ENCODE measurements around the gene THADA. TPM values are rescaled to one million over a fixed set of nuclear protein-coding genes. Genes with fewer than 3 reads are reported as not detected.
A peak's percentile ranks its signal among the peaks of the same experiment; 100 is the strongest.
"Not testable (repeated sequence)": the region's sequence is repeated elsewhere in the genome, so short reads cannot be mapped to it uniquely, and the experiment has no call there.

The THADA gene
- total and polyA plus RNA-seq, 7 donors: 4.4 to 35.2 (median 20.2) TPM

- H3K4me1 ChIP-seq: peaks cover 0 to 51% (median 31%) of the 10 kb centered on the region in 4 donors
- no peaks in the 10 kb centered on the region for H3K9me3 ChIP-seq
- 95 to 96% methylated on average over 5 of the region's 5 CpGs for WGBS, 2 donors
- TF ChIP-seq POLR2A (IDR thresholded peaks at IDR 0.05) (no peak), POLR2AphosphoS5 (IDR thresholded peaks at IDR 0.05) (no peak), EP300 (IDR thresholded peaks at IDR 0.05) (no peak)
- TF ChIP-seq, protein P1, sequence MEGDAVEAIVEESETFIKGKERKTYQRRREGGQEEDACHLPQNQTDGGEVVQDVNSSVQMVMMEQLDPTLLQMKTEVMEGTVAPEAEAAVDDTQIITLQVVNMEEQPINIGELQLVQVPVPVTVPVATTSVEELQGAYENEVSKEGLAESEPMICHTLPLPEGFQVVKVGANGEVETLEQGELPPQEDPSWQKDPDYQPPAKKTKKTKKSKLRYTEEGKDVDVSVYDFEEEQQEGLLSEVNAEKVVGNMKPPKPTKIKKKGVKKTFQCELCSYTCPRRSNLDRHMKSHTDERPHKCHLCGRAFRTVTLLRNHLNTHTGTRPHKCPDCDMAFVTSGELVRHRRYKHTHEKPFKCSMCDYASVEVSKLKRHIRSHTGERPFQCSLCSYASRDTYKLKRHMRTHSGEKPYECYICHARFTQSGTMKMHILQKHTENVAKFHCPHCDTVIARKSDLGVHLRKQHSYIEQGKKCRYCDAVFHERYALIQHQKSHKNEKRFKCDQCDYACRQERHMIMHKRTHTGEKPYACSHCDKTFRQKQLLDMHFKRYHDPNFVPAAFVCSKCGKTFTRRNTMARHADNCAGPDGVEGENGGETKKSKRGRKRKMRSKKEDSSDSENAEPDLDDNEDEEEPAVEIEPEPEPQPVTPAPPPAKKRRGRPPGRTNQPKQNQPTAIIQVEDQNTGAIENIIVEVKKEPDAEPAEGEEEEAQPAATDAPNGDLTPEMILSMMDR (IDR thresholded peaks at IDR 0.05): no peak
- DNase-seq: no peak
- intact Hi-C loops (cut with DNase I): loop anchor here (5.0 kb wide), 1 partner anchor 51 kb away; no protein-coding TSS in a partner anchor
- H3K36me3 ChIP-seq: no peaks in the 10 kb centered on the region
- H3K27me3 ChIP-seq: no peaks in the 10 kb centered on the region
- H3K4me3 ChIP-seq: no peak overlapping the region
- peak overlapping the region; percentile 4 to 84 (median 77) for H3K27ac ChIP-seq
These were observed 198.0 kb downstream of the THADA start for GRCh38 chr2:43397821-43398220.

DNA sequence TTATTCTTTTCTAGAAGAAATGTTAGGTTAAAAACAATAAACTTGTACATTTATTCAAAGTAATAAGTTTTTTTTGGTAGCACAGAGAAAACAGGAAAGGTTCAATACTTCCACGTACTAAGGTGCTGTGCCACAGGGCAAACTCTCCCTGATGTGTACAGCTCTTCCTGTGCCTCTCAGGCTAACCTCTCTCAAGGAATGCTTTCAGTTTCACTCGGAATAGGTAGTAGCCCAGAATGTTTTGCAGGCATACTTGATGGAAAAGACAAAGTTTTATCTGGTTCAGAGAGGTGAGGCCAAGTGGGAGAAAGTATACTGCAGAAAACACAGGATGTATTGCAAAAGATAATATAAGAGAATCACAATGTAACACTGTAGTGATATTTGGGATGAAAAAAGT is 198.4 kb downstream of the THADA start:
- Histone ChIP-seq H3K36me3 (no peaks in the 10 kb centered on the region), H3K4me1 (peaks cover 0 to 51% (median 33%) of the 10 kb centered on the region in 4 donors), H3K9me3 (no peaks in the 10 kb centered on the region), H3K27me3 (no peaks in the 10 kb centered on the region), H3K27ac (peak overlapping the region in 3 of 4 donors; percentile 4 to 84 (median 84)), H3K4me3 (no peak overlapping the region)
- intact Hi-C loops (cut with DNase I): loop anchor here (5.0 kb wide), 1 partner anchor 50 kb away; no protein-coding TSS in a partner anchor
- TF ChIP-seq POLR2A (IDR thresholded peaks at IDR 0.05) (no peak), POLR2AphosphoS5 (IDR thresholded peaks at IDR 0.05) (no peak), EP300 (IDR thresholded peaks at IDR 0.05) (no peak)
- TF ChIP-seq, protein P1 (IDR thresholded peaks at IDR 0.05): no peak
- WGBS, 2 donors: 68 to 70% methylated on average over 2 of the region's 2 CpGs
- DNase-seq: no peak

GRCh38 chr2:43396344-43396743 is 199.5 kb downstream of the THADA start:
- WGBS, 2 donors: 90 to 96% methylated on average over 8 of the region's 8 CpGs
- not testable (repeated sequence) for DNase-seq, H3K27me3 ChIP-seq, H3K36me3 ChIP-seq, H3K4me3 ChIP-seq, H3K9me3 ChIP-seq
- H3K4me1 ChIP-seq: peaks cover 0 to 53% (median 38%) of the 10 kb centered on the region in 4 donors
- intact Hi-C loops (cut with DNase I): loop anchor here (5.0 kb wide), 1 partner anchor 49 kb away; no protein-coding TSS in a partner anchor
- H3K27ac ChIP-seq: peak overlapping the region in 2 of 4 donors; percentile 0 to 84

DNA sequence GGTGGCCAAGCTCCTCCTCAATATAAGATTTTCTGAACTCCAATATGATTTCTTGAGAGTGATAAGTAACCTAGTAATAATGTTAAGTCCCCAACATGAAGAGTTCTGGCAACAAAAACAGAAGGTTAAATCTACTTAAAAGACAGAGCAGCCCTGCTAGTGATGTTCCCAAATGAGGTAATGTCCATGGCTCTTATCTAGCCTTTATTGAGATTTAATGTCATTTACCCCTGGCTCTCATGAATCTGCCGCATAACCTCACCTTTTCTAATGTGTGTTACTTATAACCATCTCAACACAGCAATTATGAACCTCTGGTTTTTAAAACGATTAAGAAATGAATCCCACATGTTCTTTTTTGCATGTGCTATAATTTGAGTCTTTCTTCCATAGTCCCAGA is 201.9 kb downstream of the THADA start:
- Histone ChIP-seq H3K9me3 (no peaks in the 10 kb centered on the region), H3K27me3 (no peaks in the 10 kb centered on the region), H3K36me3 (no peaks in the 10 kb centered on the region), H3K4me3 (no peak overlapping the region), H3K27ac (no peak overlapping the region), H3K4me1 (peaks cover 0 to 54% (median 28%) of the 10 kb centered on the region in 4 donors)
- WGBS, 2 donors: 91 to 97% methylated on average over 2 of the region's 2 CpGs
- intact Hi-C loops (cut with DNase I): no loop called here
- TF ChIP-seq EP300 (IDR thresholded peaks at IDR 0.05) (no peak), POLR2AphosphoS5 (IDR thresholded peaks at IDR 0.05) (no peak), POLR2A (IDR thresholded peaks at IDR 0.05) (no peak)
- TF ChIP-seq, protein P1 (IDR thresholded peaks at IDR 0.05): no peak
- no peak for DNase-seq

- Histone ChIP-seq H3K27ac (peak overlapping the region; percentile 60 to 69 (median 68)), H3K36me3 (no peaks in the 10 kb centered on the region), H3K4me3 (no peak overlapping the region), H3K27me3 (no peaks in the 10 kb centered on the region), H3K9me3 (no peaks in the 10 kb centered on the region), H3K4me1 (peaks cover 0 to 54% (median 39%) of the 10 kb centered on the region in 4 donors)
- DNase-seq: no peak
- WGBS, 2 donors: 83 to 93% methylated on average over 4 of the region's 4 CpGs
- intact Hi-C loops (cut with DNase I): no loop called here
- TF ChIP-seq POLR2AphosphoS5 (IDR thresholded peaks at IDR 0.05): peak; percentile 30 to 57 (median 55)
- TF ChIP-seq POLR2A (IDR thresholded peaks at IDR 0.05): no peak
These were observed 204.0 kb downstream of the THADA start for GRCh38 chr2:43391878-43392215.
